HG02571 (cell line): ENCODE results near the gene ABCC10.
"Not testable (repeated sequence)": the region's sequence is repeated elsewhere in the genome, so short reads cannot be mapped to it uniquely, and the experiment has no call there.

Experiments
- ATAC-seq: cut with Tn5 transposase; IDR thresholded peaks from one replicate; pipeline ENCODE4 v1.9.1; 2021; ENCODE audit warnings: mild to moderate bottlenecking, moderate library complexity; ENCODE audit not compliant: unreplicated experiment

ABCC10 gene

GRCh38 chr6:43444582-43444981, 17.2 kb downstream of the ABCC10 start:
- no peak for ATAC-seq

GRCh38 chr6:43445576-43445975, 18.2 kb downstream of the ABCC10 start:
- no peak for ATAC-seq

- ATAC-seq: no peak
Measured at GRCh38 chr6:43447604-43448003, 20.3 kb downstream of the ABCC10 start.

GRCh38 chr6:43448916-43449315, 21.6 kb downstream of the ABCC10 start:
- ATAC-seq: no peak

GRCh38 chr6:43450699-43451131, 23.4 kb downstream of the ABCC10 start:
- no peak for ATAC-seq

GRCh38 chr6:43451348-43451747, 24.0 kb downstream of the ABCC10 start:
- no peak for ATAC-seq

- no peak for ATAC-seq
Measured at GRCh38 chr6:43451939-43452338, 24.6 kb downstream of the ABCC10 start.

GRCh38 chr6:43452896-43453295, 25.6 kb downstream of the ABCC10 start:
- ATAC-seq: no peak

GRCh38 chr6:43453831-43454230, 26.5 kb downstream of the ABCC10 start:
- ATAC-seq: no peak

- ATAC-seq: peak; percentile 53
Measured at GRCh38 chr6:43454290-43454695, 27.0 kb downstream of the ABCC10 start.

- no peak for ATAC-seq
Measured at GRCh38 chr6:43454696-43455530, 27.6 kb downstream of the ABCC10 start.

GRCh38 chr6:43455531-43456428, 28.4 kb downstream of the ABCC10 start, which contains the start of gene DLK2:
DLK2 (minus strand) TSS chr6:43455548; CDS start chr6:43454825, 723 bp downstream.
- no peak for ATAC-seq

GRCh38 chr6:43457643-43458042, 30.3 kb downstream of the ABCC10 start:
- no peak for ATAC-seq

GRCh38 chr6:43458154-43458553, 30.8 kb downstream of the ABCC10 start:
- not testable (repeated sequence) for ATAC-seq

GRCh38 chr6:43459535-43459934, 32.2 kb downstream of the ABCC10 start:
- no peak for ATAC-seq

GRCh38 chr6:43460032-43460431, 32.7 kb downstream of the ABCC10 start:
- no peak for ATAC-seq

GRCh38 chr6:43461936-43462335, 34.6 kb downstream of the ABCC10 start:
- no peak for ATAC-seq

GRCh38 chr6:43464337-43464736, 37.0 kb downstream of the ABCC10 start:
- no peak for ATAC-seq

- ATAC-seq: no peak
Measured at GRCh38 chr6:43465948-43466347, 38.6 kb downstream of the ABCC10 start.

GRCh38 chr6:43467265-43467664, 39.9 kb downstream of the ABCC10 start:
- ATAC-seq: not testable (repeated sequence)

GRCh38 chr6:43467752-43468151, 40.4 kb downstream of the ABCC10 start:
- ATAC-seq: no peak

GRCh38 chr6:43468240-43468639, 40.9 kb downstream of the ABCC10 start:
- no peak for ATAC-seq
